ENCODE data around the gene RBMS1. TPM values are rescaled to one million over a fixed set of nuclear protein-coding genes. Genes with fewer than 3 reads are reported as not detected.
A peak's percentile ranks its signal among the peaks of the same experiment; 100 is the strongest.

RBMS1 gene
- total and polyA plus RNA-seq, 2 of the 4 experiments (the other 2 are of a cell fraction), result 43.5 to 64.9 TPM

GRCh38 chr2:160474319-160474645 lies 19.3 kb downstream of the RBMS1 start:
- TF ChIP-seq CTCF (conservative IDR thresholded peaks at IDR 0.05; ENCODE audit: low read depth, low read length) (no peak), RCOR1 (IDR thresholded peaks at IDR 0.05; ENCODE audit: insufficient replicate concordance, low read length) (no peak), MAZ (IDR thresholded peaks at IDR 0.05; ENCODE audit: borderline replicate concordance, low read depth, low read length) (no peak), NFE2L2 (IDR thresholded peaks at IDR 0.05; ENCODE audit: low read depth, low read length) (no peak)
- BruUV-seq (replicated peaks), result no TSS peak
- Histone ChIP-seq H2BK20ac (ENCODE audit: low read depth, low read length) (0 out of 2 replicates have a peak overlapping the region, but pooled peaks have one; percentile 6), H4K91ac (ENCODE audit: insufficient read depth, low read depth, low read length) (0 out of 2 replicates have a peak overlapping the region, but pooled peaks have one; percentile 1), H2BK15ac (ENCODE audit: low read depth, low read length) (0 out of 3 replicates have a peak overlapping the region, but pooled peaks have one; percentile 5), H2AFZ (replicated peaks; ENCODE audit: low read length, poor library complexity) (no peak overlapping the region), H3K27me3 (ENCODE audit: control insufficient read depth, insufficient read depth, low read length) (no peaks in the 10 kb centered on the region), H3K23ac (ENCODE audit: low read depth, low read length) (no peak overlapping the region; the same call in 1 of the 2 replicates), H3K9me1 (ENCODE audit: insufficient read depth, low read length) (peaks cover 8% of the 10 kb centered on the region; the same call in 1 of the 2 replicates), H3K9me3 (ENCODE audit: control insufficient read depth, insufficient read depth, low read length) (no peaks in the 10 kb centered on the region), H3K4me1 (ENCODE audit: control insufficient read depth, insufficient read depth, low read length) (peaks cover 27% of the 10 kb centered on the region), H4K8ac (ENCODE audit: low read depth in 2 of 2, low read length in 2 of 2) (peak overlapping the region; percentile 21 to 35; a peak in 2 of 4 replicates), H2BK5ac (ENCODE audit: low read depth, low read length, poor library complexity, severe bottlenecking) (peak overlapping the region; percentile 86), H2AK5ac (ENCODE audit: low read depth, low read length) (no peak overlapping the region), H2AK9ac (replicated peaks; ENCODE audit: low read depth, low read length, poor library complexity) (no peak overlapping the region), H3K14ac (replicated peaks; ENCODE audit: low read depth, low read length) (no peak overlapping the region), H3K4ac (ENCODE audit: low read depth, low read length) (peak overlapping the region; percentile 42; the same call in 1 of the 2 replicates), H3K79me1 (ENCODE audit: low read depth in 1 of 2, low read length in 2 of 2) (peaks cover 15 to 60% of the 10 kb centered on the region in 2 experiments), H3K36me3 (ENCODE audit: control insufficient read depth, insufficient read depth, low read length) (0 out of 2 replicates have a peak, but pooled peaks cover 4% of the 10 kb centered on the region), H3K56ac (ENCODE audit: extremely low read depth, insufficient read depth, low read length) (no peak overlapping the region), H4K5ac (ENCODE audit: low read depth, low read length) (peak overlapping the region; percentile 80; the same call in 1 of the 2 replicates), H3K9ac (ENCODE audit: low read depth, low read length) (no peak overlapping the region; the same call in 1 of the 2 replicates), H3K18ac (ENCODE audit: low read depth, low read length) (peak overlapping the region; percentile 89), H2BK120ac (ENCODE audit: low read depth, low read length) (0 out of 2 replicates have a peak overlapping the region, but pooled peaks have one; percentile 55), H3K4me2 (ENCODE audit: low read depth, low read length) (peak overlapping the region; percentile 84), H4K20me1 (ENCODE audit: insufficient read depth, low read length) (peaks cover 25% of the 10 kb centered on the region; the same call in 1 of the 2 replicates), H3K4me3 (ENCODE audit: insufficient read depth, low read depth, low read length) (no peak overlapping the region), H3K27ac (ENCODE audit: insufficient read depth, low read length) (peak overlapping the region; percentile 54; the same call in 1 of the 2 replicates)
- in situ Hi-C loops (cut with MboI; ENCODE audit: low sequenced_read_pairs), result no loop called here
- dilution Hi-C loops (cut with HindIII; ENCODE audit: low sequenced_read_pairs, unreplicated experiment), result no loop called here
- intact Hi-C loops (cut with micrococcal nuclease), result no loop called here
- no peak for DNase-seq
- ChIA-PET POLR2A (ENCODE audit: unreplicated experiment) (no interaction called here), CTCF (interaction anchor here (1.0 kb wide), 1 partner anchor 495 kb away, joined by 3 read pairs; no protein-coding TSS in a partner anchor)
- WGBS, 2 experiments (ENCODE audit: extremely low coverage in 2 of 2, insufficient read length in 1 of 2), result no CpG with 5 or more reads among the region's 6 CpGs
- ATAC-seq (ENCODE audit: low read depth), result no peak

Measured in IMR-90 (cell line).